GM21360 (cell line): ENCODE measurements around the gene CD58.

Source experiments
- ATAC-seq: cut with Tn5 transposase; IDR thresholded peaks from one replicate; pipeline ENCODE4 v1.9.1; 2021; ENCODE audit warnings: mild to moderate bottlenecking, moderate library complexity; ENCODE audit not compliant: unreplicated experiment

Gene CD58

GRCh38 chr1:116513956-116514355 is 56.9 kb downstream of the CD58 start:
- ATAC-seq: no peak

DNA sequence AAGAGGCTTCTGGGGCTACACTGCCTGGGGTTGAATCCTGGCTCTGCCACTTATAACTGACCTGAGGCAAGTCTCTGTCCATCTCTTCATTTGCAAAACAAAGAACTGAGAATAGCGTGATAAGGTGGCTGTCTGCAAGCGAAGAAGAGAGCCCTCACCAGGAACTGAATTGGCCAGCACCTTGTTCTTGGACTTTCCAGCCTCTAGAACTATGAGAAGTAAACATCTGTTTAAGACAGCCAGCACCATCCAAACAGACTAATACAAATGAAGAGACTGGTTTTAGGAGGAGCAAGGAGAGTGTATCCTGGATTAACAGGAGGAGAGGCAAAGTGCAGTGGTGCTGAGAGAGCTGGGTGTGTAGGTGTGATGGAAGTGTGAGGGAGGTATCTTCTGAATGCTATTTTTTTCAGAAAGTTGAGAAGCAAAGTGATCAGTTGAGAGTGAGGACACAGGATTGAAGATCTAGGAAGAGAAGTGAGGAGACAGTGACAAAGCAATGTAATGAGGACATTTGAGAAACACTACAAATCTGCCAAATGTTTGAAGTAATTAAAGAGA is 59.3 kb downstream of the CD58 start:
- ATAC-seq: no peak

GRCh38 chr1:116510361-116510760 is 60.5 kb downstream of the CD58 start:
- no peak for ATAC-seq

GRCh38 chr1:116508984-116509980 is 61.5 kb downstream of the CD58 start:
- peak; percentile 39 for ATAC-seq

DNA sequence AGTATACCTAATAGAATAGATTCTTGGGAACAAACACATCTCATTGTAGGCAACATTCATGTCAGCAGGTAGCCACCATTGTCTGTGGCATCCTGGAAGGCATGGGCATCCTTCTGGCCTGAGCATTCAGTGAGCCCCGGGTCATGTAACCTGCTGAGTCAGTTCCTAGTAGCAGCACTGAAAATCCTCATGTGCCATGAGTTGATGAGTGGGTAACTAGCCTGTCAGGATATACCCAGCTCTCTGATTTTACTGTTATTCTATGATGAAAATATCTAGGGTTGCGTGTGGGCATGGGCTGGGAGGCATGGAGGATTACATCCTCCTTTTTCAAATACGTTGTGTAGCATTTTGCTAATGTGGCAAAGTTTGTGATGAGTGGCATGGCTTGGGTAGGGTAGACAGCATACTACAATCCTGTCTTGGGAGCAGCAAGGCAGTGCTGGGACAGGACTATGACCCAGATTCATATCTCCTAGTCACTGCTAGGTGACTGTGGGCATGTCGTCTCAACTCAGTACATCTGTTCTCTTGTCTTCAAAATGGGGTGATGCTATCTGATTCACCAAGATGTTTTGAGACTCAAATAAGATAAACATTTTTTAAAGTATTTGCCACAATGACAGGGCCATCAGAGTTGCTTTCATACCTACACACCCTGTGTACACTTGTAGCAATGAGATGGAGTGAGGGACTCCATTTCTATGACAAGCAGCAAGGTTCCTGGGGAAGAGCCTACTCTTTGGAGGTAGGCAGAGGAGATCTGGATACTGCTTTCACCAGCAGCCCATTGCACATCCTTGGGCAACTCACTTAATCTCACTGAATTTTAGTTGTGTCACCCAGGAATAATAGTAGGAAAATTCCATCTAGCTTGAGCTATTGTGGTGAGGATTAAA is 62.5 kb downstream of the CD58 start:
- no peak for ATAC-seq

DNA sequence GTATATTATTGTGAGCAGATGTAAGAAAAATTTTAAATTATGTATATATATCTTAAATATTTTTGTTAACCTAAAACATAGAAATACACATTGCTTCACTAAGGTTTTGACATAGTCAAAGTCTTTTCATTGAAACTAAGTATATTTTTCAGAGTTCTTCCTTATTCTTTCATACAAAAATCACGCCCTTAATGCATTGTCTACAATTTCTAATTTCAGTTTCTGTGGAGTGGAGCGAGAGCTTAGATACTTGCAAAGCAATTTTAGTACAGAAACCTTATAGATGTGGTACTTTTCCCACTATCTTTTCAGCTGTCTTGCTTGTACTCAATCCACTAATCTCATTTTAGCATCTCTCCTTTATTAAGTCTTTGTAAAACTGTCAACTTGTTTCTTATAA is 63.2 kb downstream of the CD58 start:
- no peak for ATAC-seq

- ATAC-seq: no peak
Observed at GRCh38 chr1:116506132-116507004, 64.5 kb downstream of the CD58 start.

- ATAC-seq: peak; percentile 83
Observed at GRCh38 chr1:116504308-116505156, 66.3 kb downstream of the CD58 start.

- no peak for ATAC-seq
Observed at GRCh38 chr1:116503546-116504307, 67.1 kb downstream of the CD58 start.

DNA sequence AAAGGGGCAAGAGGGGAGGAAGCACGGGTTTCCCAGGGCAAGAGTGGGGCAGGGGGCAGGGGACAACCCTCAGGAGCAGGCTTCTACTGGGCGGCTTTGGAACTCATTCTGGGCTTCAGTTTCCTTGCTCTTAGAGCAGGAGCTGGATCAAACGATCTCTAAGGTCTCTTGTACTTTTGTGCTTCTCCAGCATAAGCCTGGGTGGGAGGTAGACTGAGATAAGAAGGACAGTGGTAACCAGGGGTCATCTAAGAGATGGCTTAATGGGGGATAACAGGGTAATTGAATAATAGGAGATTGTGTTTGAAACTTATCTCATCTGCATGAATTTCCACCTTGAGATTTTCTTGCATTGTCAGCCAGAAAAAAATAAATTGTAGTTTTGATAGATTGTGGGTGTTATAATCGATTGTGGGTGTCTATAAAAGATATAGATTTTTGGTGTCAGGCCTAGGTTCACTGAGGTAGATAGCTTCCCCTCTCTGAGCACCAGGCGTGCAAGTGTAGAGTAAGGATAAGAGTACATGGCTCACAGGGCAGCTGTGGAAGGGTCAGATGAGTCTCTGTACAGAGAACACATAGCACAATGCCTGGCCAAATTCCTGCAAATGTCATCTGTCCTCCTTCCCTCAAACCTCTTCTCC is 68.0 kb downstream of the CD58 start:
- no peak for ATAC-seq

DNA sequence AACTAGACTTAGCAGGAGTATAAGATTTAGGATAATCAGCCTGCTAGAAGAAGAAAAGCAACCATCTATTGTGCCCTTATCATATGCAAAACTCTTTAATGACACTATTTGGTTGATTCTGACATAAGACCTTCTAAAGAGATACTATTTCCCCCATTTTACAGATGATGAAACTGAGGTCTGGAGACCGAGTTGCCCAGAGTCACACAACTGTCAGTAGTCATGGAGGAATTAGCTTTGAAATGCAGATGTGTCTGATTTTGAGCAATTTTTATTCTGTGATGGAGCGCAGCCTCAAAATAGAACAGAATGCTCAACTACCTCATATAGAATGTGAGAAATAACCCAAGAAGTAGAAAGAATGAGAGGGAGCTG is 69.0 kb downstream of the CD58 start:
- no peak for ATAC-seq

GRCh38 chr1:116501125-116501869 is 69.5 kb downstream of the CD58 start:
- no peak for ATAC-seq

GRCh38 chr1:116498789-116499628 is 71.8 kb downstream of the CD58 start:
- peak; percentile 50 for ATAC-seq

GRCh38 chr1:116497656-116498055 is 73.2 kb downstream of the CD58 start:
- ATAC-seq: no peak

- no peak for ATAC-seq
Observed at GRCh38 chr1:116496898-116497297, 73.9 kb downstream of the CD58 start.

DNA sequence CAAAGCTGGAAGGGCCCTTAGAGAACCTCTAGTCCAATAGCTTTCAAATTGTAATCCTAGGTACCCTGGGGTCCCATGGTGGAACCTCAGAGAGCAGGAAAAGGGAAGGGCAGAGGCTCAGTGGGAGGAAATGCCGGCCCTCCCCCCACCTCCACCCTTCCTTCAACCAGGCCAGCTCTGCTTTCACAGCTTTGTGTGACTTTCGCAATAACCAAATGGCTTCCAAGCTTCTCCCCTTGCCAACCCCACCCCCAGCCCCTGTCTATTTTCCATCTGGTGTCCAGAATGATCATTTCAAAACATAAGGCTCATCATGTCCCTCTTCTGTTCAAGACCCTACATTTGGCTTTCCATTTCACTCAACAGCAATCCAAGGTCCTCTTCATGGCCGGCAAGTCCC is 74.4 kb downstream of the CD58 start:
- no peak for ATAC-seq

DNA sequence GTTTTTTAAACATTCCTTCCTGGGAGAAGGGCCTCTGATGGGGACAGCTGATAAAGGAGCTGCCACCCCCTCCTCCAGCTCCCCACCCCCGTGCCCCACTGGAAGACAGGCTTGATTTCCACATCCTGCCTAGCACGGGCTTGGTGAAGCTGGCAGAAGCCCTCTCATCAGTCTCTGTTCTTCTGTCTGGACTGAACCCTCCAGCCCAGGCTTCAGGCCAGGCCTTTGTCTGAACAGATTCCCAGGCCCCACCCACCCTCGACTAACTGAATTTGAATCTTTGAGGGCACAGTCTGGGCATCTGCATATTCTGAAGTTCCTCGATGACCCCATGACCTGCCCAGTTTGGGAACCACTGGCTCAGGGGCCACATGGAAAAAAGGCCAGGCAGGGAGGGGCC is 75.3 kb downstream of the CD58 start:
- ATAC-seq: no peak
